ENCODE results near the gene WNT5A. TPM values are rescaled to one million over a fixed set of nuclear protein-coding genes. Genes with fewer than 3 reads are reported as not detected.
A peak's percentile ranks its signal among the peaks of the same experiment; 100 is the strongest.

The WNT5A gene
- total RNA-seq, 8 experiments from 2014 or later: 0.92 to 47.9 (median 18.9) TPM

- H3K4me1 ChIP-seq (replicated peaks in 1 of 2): no peaks in the 10 kb centered on the region
- no peak overlapping the region for H3K27ac ChIP-seq
- peak in 2 of 8 experiments; percentile 39 to 56 for ATAC-seq (replicated peaks in 6 of 8)
- in situ Hi-C loops (cut with MboI; ENCODE audit: low pct_unique_long_range_greater_than_20kb in 2 of 9, low sequenced_read_pairs in 9 of 9, unreplicated experiment in 9 of 9): loop anchor here in 1 of 9 experiments (25.0 kb wide), 1 partner anchor 592 kb away; no protein-coding TSS in a partner anchor
- 23 to 100% (median 67%) methylated on average over 1 to 3 of the region's 3 CpGs; no CpG with 5 or more reads in 1 of the 10 experiments for WGBS, 10 experiments
- H3K4me3 ChIP-seq: no peak overlapping the region
Measured at GRCh38 chr3:55453886-55454496, 33.1 kb downstream of the WNT5A start.

- Histone ChIP-seq H3K4me3 (no peak overlapping the region), H3K27ac (no peak overlapping the region), H3K4me1 (replicated peaks in 1 of 2) (no peaks in the 10 kb centered on the region)
- no peak for ATAC-seq (replicated peaks in 6 of 8)
- WGBS, 10 experiments: 13 to 100% (median 100%) methylated on average over 1 to 2 of the region's 2 CpGs; no CpG with 5 or more reads in 1 of the 10 experiments
- in situ Hi-C loops (cut with MboI; ENCODE audit: low pct_unique_long_range_greater_than_20kb in 2 of 9, low sequenced_read_pairs in 9 of 9, unreplicated experiment in 9 of 9): loop anchor here in 1 of 9 experiments (25.0 kb wide), 1 partner anchor 591 kb away; no protein-coding TSS in a partner anchor
Measured at GRCh38 chr3:55452886-55453285, 34.2 kb downstream of the WNT5A start.

GRCh38 chr3:55449527-55449926 is 37.6 kb downstream of the WNT5A start:
- no peaks in the 10 kb centered on the region for H3K4me1 ChIP-seq (replicated peaks in 1 of 2)
- no peak overlapping the region for H3K4me3 ChIP-seq
- in situ Hi-C loops (cut with MboI; ENCODE audit: low pct_unique_long_range_greater_than_20kb in 2 of 9, low sequenced_read_pairs in 9 of 9, unreplicated experiment in 9 of 9): no loop called here
- WGBS, 10 experiments: 63 to 100% (median 92%) methylated on average over 1 of the region's 1 CpG; no CpG with 5 or more reads in 3 of the 10 experiments
- no peak overlapping the region for H3K27ac ChIP-seq
- no peak for ATAC-seq (replicated peaks in 6 of 8)

- 0 to 89% (median 49%) methylated on average over 1 to 6 of the region's 7 CpGs; no CpG with 5 or more reads in 4 of the 10 experiments for WGBS, 10 experiments
- no peak overlapping the region for H3K27ac ChIP-seq
- in situ Hi-C loops (cut with MboI; ENCODE audit: low pct_unique_long_range_greater_than_20kb in 2 of 9, low sequenced_read_pairs in 9 of 9, unreplicated experiment in 9 of 9): no loop called here
- no peak overlapping the region for H3K4me3 ChIP-seq
- ATAC-seq (replicated peaks in 6 of 8): no peak
- H3K4me1 ChIP-seq (replicated peaks in 1 of 2): no peaks in the 10 kb centered on the region
Measured at GRCh38 chr3:55446850-55447249, 40.3 kb downstream of the WNT5A start.

- WGBS, 10 experiments: 69 to 100% (median 76%) methylated on average over 2 to 6 of the region's 6 CpGs; no CpG with 5 or more reads in 2 of the 10 experiments
- H3K27ac ChIP-seq: no peak overlapping the region
- ATAC-seq (replicated peaks in 6 of 8): no peak
- in situ Hi-C loops (cut with MboI; ENCODE audit: low pct_unique_long_range_greater_than_20kb in 2 of 9, low sequenced_read_pairs in 9 of 9, unreplicated experiment in 9 of 9): no loop called here
- no peaks in the 10 kb centered on the region for H3K4me1 ChIP-seq (replicated peaks in 1 of 2)
- no peak overlapping the region for H3K4me3 ChIP-seq
Measured at GRCh38 chr3:55445551-55445950, 41.6 kb downstream of the WNT5A start.

- no peak overlapping the region for H3K4me3 ChIP-seq
- 10 to 91% (median 60%) methylated on average over 1 to 3 of the region's 3 CpGs; no CpG with 5 or more reads in 1 of the 10 experiments for WGBS, 10 experiments
- in situ Hi-C loops (cut with MboI; ENCODE audit: low pct_unique_long_range_greater_than_20kb in 2 of 9, low sequenced_read_pairs in 9 of 9, unreplicated experiment in 9 of 9): no loop called here
- no peak for ATAC-seq (replicated peaks in 6 of 8)
- no peaks in the 10 kb centered on the region for H3K4me1 ChIP-seq (replicated peaks in 1 of 2)
- no peak overlapping the region for H3K27ac ChIP-seq
Measured at GRCh38 chr3:55443346-55443745, 43.8 kb downstream of the WNT5A start.

- Histone ChIP-seq H3K4me1 (replicated peaks in 1 of 2) (no peaks in the 10 kb centered on the region), H3K4me3 (no peak overlapping the region), H3K27ac (no peak overlapping the region)
- 0 to 87% (median 53%) methylated on average over 1 to 3 of the region's 3 CpGs; no CpG with 5 or more reads in 2 of the 10 experiments for whole genome bisulfite sequencing, 10 experiments
- no peak for ATAC-seq (replicated peaks in 6 of 8)
- in situ Hi-C loops (cut with MboI; ENCODE audit: low pct_unique_long_range_greater_than_20kb in 2 of 9, low sequenced_read_pairs in 9 of 9, unreplicated experiment in 9 of 9): no loop called here
Measured at GRCh38 chr3:55442861-55443260, 44.2 kb downstream of the WNT5A start.

- in situ Hi-C loops (cut with MboI; ENCODE audit: low pct_unique_long_range_greater_than_20kb in 2 of 9, low sequenced_read_pairs in 9 of 9, unreplicated experiment in 9 of 9): no loop called here
- no peak overlapping the region for H3K27ac ChIP-seq
- 32 to 100% (median 81%) methylated on average over 1 to 4 of the region's 4 CpGs; no CpG with 5 or more reads in 3 of the 10 experiments for WGBS, 10 experiments
- H3K4me1 ChIP-seq (replicated peaks in 1 of 2): no peaks in the 10 kb centered on the region
- no peak for ATAC-seq (replicated peaks in 6 of 8)
- no peak overlapping the region for H3K4me3 ChIP-seq
Measured at GRCh38 chr3:55441499-55441898, 45.6 kb downstream of the WNT5A start.

GRCh38 chr3:55440104-55440708 is 46.9 kb downstream of the WNT5A start:
- ATAC-seq (replicated peaks in 6 of 8): peak in 2 of 8 experiments; percentile 28 to 96

GRCh38 chr3:55439657-55440056 is 47.4 kb downstream of the WNT5A start:
- WGBS, 10 experiments: 57 to 100% (median 91%) methylated on average over 1 to 3 of the region's 3 CpGs; no CpG with 5 or more reads in 4 of the 10 experiments
- ATAC-seq (replicated peaks in 6 of 8): no peak
- Histone ChIP-seq H3K27ac (no peak overlapping the region), H3K4me1 (replicated peaks in 1 of 2) (peaks cover 0 to 4% of the 10 kb centered on the region in 2 donors), H3K4me3 (no peak overlapping the region)
- in situ Hi-C loops (cut with MboI; ENCODE audit: low pct_unique_long_range_greater_than_20kb in 2 of 9, low sequenced_read_pairs in 9 of 9, unreplicated experiment in 9 of 9): no loop called here

More at GRCh38 chr3:55440104-55440708, 46.9 kb downstream of the WNT5A start:
- H3K4me3 ChIP-seq: no peak overlapping the region
- 60 to 100% (median 79%) methylated on average over 1 to 2 of the region's 2 CpGs; no CpG with 5 or more reads in 5 of the 10 experiments for WGBS, 10 experiments
- H3K4me1 ChIP-seq (replicated peaks in 1 of 2): peaks cover 0 to 4% of the 10 kb centered on the region in 2 donors
- in situ Hi-C loops (cut with MboI; ENCODE audit: low pct_unique_long_range_greater_than_20kb in 2 of 9, low sequenced_read_pairs in 9 of 9, unreplicated experiment in 9 of 9): no loop called here
- H3K27ac ChIP-seq: no peak overlapping the region

GRCh38 chr3:55436644-55437043 is 50.5 kb downstream of the WNT5A start:
- no peak for ATAC-seq (replicated peaks in 6 of 8)

GRCh38 chr3:55435491-55435890 is 51.6 kb downstream of the WNT5A start:
- no peak overlapping the region for H3K27ac ChIP-seq
- no peak for ATAC-seq (replicated peaks in 6 of 8)
- peaks cover 0 to 4% of the 10 kb centered on the region in 2 donors for H3K4me1 ChIP-seq (replicated peaks in 1 of 2)
- in situ Hi-C loops (cut with MboI; ENCODE audit: low pct_unique_long_range_greater_than_20kb in 2 of 9, low sequenced_read_pairs in 9 of 9, unreplicated experiment in 9 of 9): no loop called here
- H3K4me3 ChIP-seq: no peak overlapping the region
- 36 to 94% (median 84%) methylated on average over 2 to 7 of the region's 8 CpGs; no CpG with 5 or more reads in 3 of the 10 experiments for WGBS, 10 experiments

More at GRCh38 chr3:55436644-55437043, 50.5 kb downstream of the WNT5A start:
- Histone ChIP-seq H3K4me1 (replicated peaks in 1 of 2) (peaks cover 0 to 4% of the 10 kb centered on the region in 2 donors), H3K27ac (no peak overlapping the region), H3K4me3 (no peak overlapping the region)
- in situ Hi-C loops (cut with MboI; ENCODE audit: low pct_unique_long_range_greater_than_20kb in 2 of 9, low sequenced_read_pairs in 9 of 9, unreplicated experiment in 9 of 9): no loop called here

GRCh38 chr3:55434789-55435188 is 52.3 kb downstream of the WNT5A start:
- no peak overlapping the region for H3K4me3 ChIP-seq
- ATAC-seq (replicated peaks in 6 of 8): peak in 1 of 8 experiments; percentile 27
- no peak overlapping the region for H3K27ac ChIP-seq
- in situ Hi-C loops (cut with MboI; ENCODE audit: low pct_unique_long_range_greater_than_20kb in 2 of 9, low sequenced_read_pairs in 9 of 9, unreplicated experiment in 9 of 9): no loop called here
- WGBS, 10 experiments: 0 to 100% (median 40%) methylated on average over 1 of the region's 1 CpG; no CpG with 5 or more reads in 3 of the 10 experiments
- H3K4me1 ChIP-seq (replicated peaks in 1 of 2): peaks cover 0 to 4% of the 10 kb centered on the region in 2 donors
